ENCODE results near the gene XPR1.

Gene XPR1

GRCh38 chr1:180898441-180899219 is 266.8 kb downstream of the XPR1 start:
- TF ChIP-seq, protein P1, sequence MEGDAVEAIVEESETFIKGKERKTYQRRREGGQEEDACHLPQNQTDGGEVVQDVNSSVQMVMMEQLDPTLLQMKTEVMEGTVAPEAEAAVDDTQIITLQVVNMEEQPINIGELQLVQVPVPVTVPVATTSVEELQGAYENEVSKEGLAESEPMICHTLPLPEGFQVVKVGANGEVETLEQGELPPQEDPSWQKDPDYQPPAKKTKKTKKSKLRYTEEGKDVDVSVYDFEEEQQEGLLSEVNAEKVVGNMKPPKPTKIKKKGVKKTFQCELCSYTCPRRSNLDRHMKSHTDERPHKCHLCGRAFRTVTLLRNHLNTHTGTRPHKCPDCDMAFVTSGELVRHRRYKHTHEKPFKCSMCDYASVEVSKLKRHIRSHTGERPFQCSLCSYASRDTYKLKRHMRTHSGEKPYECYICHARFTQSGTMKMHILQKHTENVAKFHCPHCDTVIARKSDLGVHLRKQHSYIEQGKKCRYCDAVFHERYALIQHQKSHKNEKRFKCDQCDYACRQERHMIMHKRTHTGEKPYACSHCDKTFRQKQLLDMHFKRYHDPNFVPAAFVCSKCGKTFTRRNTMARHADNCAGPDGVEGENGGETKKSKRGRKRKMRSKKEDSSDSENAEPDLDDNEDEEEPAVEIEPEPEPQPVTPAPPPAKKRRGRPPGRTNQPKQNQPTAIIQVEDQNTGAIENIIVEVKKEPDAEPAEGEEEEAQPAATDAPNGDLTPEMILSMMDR (IDR thresholded peaks at IDR 0.05; ENCODE audit: low read depth, low read length, missing control alignments), result no peak
- Histone ChIP-seq H3K27me3 (replicated peaks) (no peaks in the 10 kb centered on the region), H3K36me3 (replicated peaks) (no peaks in the 10 kb centered on the region), H3K27ac (no peak overlapping the region), H3K4me3 (ENCODE audit: low read depth, low read length) (no peak overlapping the region)
- in situ Hi-C loops (cut with HindIII; ENCODE audit: low pct_ligation_motif_present, low sequenced_read_pairs), result loop anchor here (25.0 kb wide), 1 partner anchor 264 kb away; no protein-coding TSS in a partner anchor
- no peak for DNase-seq

DNA sequence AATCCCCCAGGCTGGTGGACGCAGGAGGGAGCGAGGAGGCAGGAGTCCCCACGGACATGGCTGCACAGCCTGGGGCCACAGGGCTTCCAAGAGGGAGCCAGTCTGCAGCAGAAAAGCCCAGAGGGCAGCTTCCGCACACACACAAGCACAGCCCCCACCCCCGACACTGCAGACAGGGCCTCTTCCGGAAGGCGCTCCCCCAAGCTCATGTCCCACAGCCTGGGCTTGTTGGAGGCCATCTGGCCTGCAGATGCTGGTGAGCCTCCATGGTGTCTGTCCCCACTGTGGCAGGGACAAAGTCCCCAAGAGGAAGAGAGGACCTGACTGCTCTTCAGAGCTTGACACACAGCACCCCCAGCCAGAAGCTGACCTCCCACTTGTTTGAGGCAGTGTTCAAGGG is 267.4 kb downstream of the XPR1 start:
- H3K27me3 ChIP-seq (replicated peaks), result no peaks in the 10 kb centered on the region
- TF ChIP-seq, protein P1 (IDR thresholded peaks at IDR 0.05; ENCODE audit: low read depth, low read length, missing control alignments), result no peak
- no peak overlapping the region for H3K4me3 ChIP-seq (ENCODE audit: low read depth, low read length)
- no peak overlapping the region for H3K27ac ChIP-seq
- H3K36me3 ChIP-seq (replicated peaks), result no peaks in the 10 kb centered on the region
- no peak for DNase-seq
- in situ Hi-C loops (cut with HindIII; ENCODE audit: low pct_ligation_motif_present, low sequenced_read_pairs), result loop anchor here (25.0 kb wide), 1 partner anchor 263 kb away; no protein-coding TSS in a partner anchor

GRCh38 chr1:180901076-180901990 is 269.5 kb downstream of the XPR1 start:
- no peak overlapping the region for H3K27ac ChIP-seq
- H3K27me3 ChIP-seq (replicated peaks), result no peaks in the 10 kb centered on the region
- in situ Hi-C loops (cut with HindIII; ENCODE audit: low pct_ligation_motif_present, low sequenced_read_pairs), result no loop called here
- no peak overlapping the region for H3K4me3 ChIP-seq (ENCODE audit: low read depth, low read length)
- no peaks in the 10 kb centered on the region for H3K36me3 ChIP-seq (replicated peaks)
- TF ChIP-seq, protein P1 (IDR thresholded peaks at IDR 0.05; ENCODE audit: low read depth, low read length, missing control alignments), result no peak
- DNase-seq, result no peak

GRCh38 chr1:180902541-180902940 is 270.7 kb downstream of the XPR1 start:
- TF ChIP-seq, protein P1 (IDR thresholded peaks at IDR 0.05; ENCODE audit: low read depth, low read length, missing control alignments), result no peak
- DNase-seq, result no peak
- no peaks in the 10 kb centered on the region for H3K27me3 ChIP-seq (replicated peaks)
- no peaks in the 10 kb centered on the region for H3K36me3 ChIP-seq (replicated peaks)
- in situ Hi-C loops (cut with HindIII; ENCODE audit: low pct_ligation_motif_present, low sequenced_read_pairs), result no loop called here
- no peak overlapping the region for H3K27ac ChIP-seq
- H3K4me3 ChIP-seq (ENCODE audit: low read depth, low read length), result no peak overlapping the region

GRCh38 chr1:180905927-180906326 is 274.1 kb downstream of the XPR1 start:
- H3K4me3 ChIP-seq (ENCODE audit: low read depth, low read length), result no peak overlapping the region
- H3K36me3 ChIP-seq (replicated peaks), result no peaks in the 10 kb centered on the region
- in situ Hi-C loops (cut with HindIII; ENCODE audit: low pct_ligation_motif_present, low sequenced_read_pairs), result no loop called here
- TF ChIP-seq, protein P1 (IDR thresholded peaks at IDR 0.05; ENCODE audit: low read depth, low read length, missing control alignments), result no peak
- no peak for DNase-seq
- H3K27ac ChIP-seq, result no peak overlapping the region
- no peaks in the 10 kb centered on the region for H3K27me3 ChIP-seq (replicated peaks)
